ENCODE results near the gene IL1RAP. TPM values are rescaled to one million over a fixed set of nuclear protein-coding genes. Genes with fewer than 3 reads are reported as not detected.

IL1RAP gene
- total RNA-seq, 4 donors from 2014 or later, result 4.5 to 13.9 (median 5.2) TPM

- no peak for TF ChIP-seq POLR2A (IDR thresholded peaks at IDR 0.05; ENCODE audit: low read depth)
- no peak for TF ChIP-seq CTCF (IDR thresholded peaks at IDR 0.05)
- TF ChIP-seq EP300 (IDR thresholded peaks at IDR 0.05), result no peak
- TF ChIP-seq POLR2AphosphoS5 (IDR thresholded peaks at IDR 0.05), result no peak
- WGBS, result 95% methylated on average over 2 of the region's 2 CpGs
- DNase-seq (ENCODE audit: extremely low spot score), result no peak
- Histone ChIP-seq H3K27me3 (no peaks in the 10 kb centered on the region), H3K9me3 (no peaks in the 10 kb centered on the region), H3K27ac (replicated peaks in 1 of 4) (no peak overlapping the region), H3K36me3 (no peaks in the 10 kb centered on the region), H3K4me3 (no peak overlapping the region), H3K4me1 (peaks cover 0 to 20% (median 13%) of the 10 kb centered on the region in 4 donors)
- intact Hi-C loops (cut with DNase I), result no loop called here
These were observed 21.1 kb downstream of the IL1RAP start for GRCh38 chr3:190534986-190535385.

- intact Hi-C loops (cut with DNase I), result no loop called here
- H3K9me3 ChIP-seq, result no peaks in the 10 kb centered on the region
- H3K4me1 ChIP-seq, result peaks cover 0 to 20% (median 13%) of the 10 kb centered on the region in 4 donors
- no peaks in the 10 kb centered on the region for H3K27me3 ChIP-seq
- H3K4me3 ChIP-seq, result no peak overlapping the region
- WGBS, result 88% methylated on average over 3 of the region's 3 CpGs
- DNase-seq (ENCODE audit: extremely low spot score), result no peak
- no peak overlapping the region for H3K27ac ChIP-seq (replicated peaks in 1 of 4)
- no peaks in the 10 kb centered on the region for H3K36me3 ChIP-seq
- no peak for TF ChIP-seq POLR2A (IDR thresholded peaks at IDR 0.05; ENCODE audit: low read depth)
- no peak for TF ChIP-seq CTCF (IDR thresholded peaks at IDR 0.05)
- TF ChIP-seq EP300 (IDR thresholded peaks at IDR 0.05), result no peak
- TF ChIP-seq POLR2AphosphoS5 (IDR thresholded peaks at IDR 0.05), result no peak
These were observed 23.3 kb downstream of the IL1RAP start for GRCh38 chr3:190537146-190537545.

- H3K9me3 ChIP-seq, result no peaks in the 10 kb centered on the region
- DNase-seq (ENCODE audit: extremely low spot score), result no peak
- WGBS, result 98% methylated on average over 2 of the region's 2 CpGs
- H3K36me3 ChIP-seq, result no peaks in the 10 kb centered on the region
- no peak overlapping the region for H3K4me3 ChIP-seq
- intact Hi-C loops (cut with DNase I), result no loop called here
- no peak for TF ChIP-seq POLR2AphosphoS5 (IDR thresholded peaks at IDR 0.05)
- no peak for TF ChIP-seq POLR2A (IDR thresholded peaks at IDR 0.05; ENCODE audit: low read depth)
- peaks cover 0 to 11% (median 5%) of the 10 kb centered on the region in 4 donors for H3K4me1 ChIP-seq
- no peaks in the 10 kb centered on the region for H3K27me3 ChIP-seq
- no peak overlapping the region for H3K27ac ChIP-seq (replicated peaks in 1 of 4)
These were observed 24.4 kb downstream of the IL1RAP start for GRCh38 chr3:190538288-190538687.

- no peak overlapping the region for H3K27ac ChIP-seq (replicated peaks in 1 of 4)
- no peaks in the 10 kb centered on the region for H3K9me3 ChIP-seq
- 96% methylated on average over 3 of the region's 3 CpGs for WGBS
- no peaks in the 10 kb centered on the region for H3K36me3 ChIP-seq
- H3K4me1 ChIP-seq, result no peaks in the 10 kb centered on the region
- TF ChIP-seq EP300 (IDR thresholded peaks at IDR 0.05), result no peak
- TF ChIP-seq POLR2AphosphoS5 (IDR thresholded peaks at IDR 0.05), result no peak
- TF ChIP-seq CTCF (IDR thresholded peaks at IDR 0.05), result no peak
- TF ChIP-seq POLR2A (IDR thresholded peaks at IDR 0.05; ENCODE audit: low read depth), result no peak
- intact Hi-C loops (cut with DNase I), result no loop called here
- no peak for DNase-seq (ENCODE audit: extremely low spot score)
- no peaks in the 10 kb centered on the region for H3K27me3 ChIP-seq
- no peak overlapping the region for H3K4me3 ChIP-seq
These were observed 25.6 kb downstream of the IL1RAP start for GRCh38 chr3:190539526-190539925.

GRCh38 chr3:190541008-190541407 is 27.1 kb downstream of the IL1RAP start:
- no peak overlapping the region for H3K27ac ChIP-seq (replicated peaks in 1 of 4)
- H3K4me1 ChIP-seq, result no peaks in the 10 kb centered on the region
- no peak for TF ChIP-seq POLR2A (IDR thresholded peaks at IDR 0.05; ENCODE audit: low read depth)
- no peak for TF ChIP-seq CTCF (IDR thresholded peaks at IDR 0.05)
- no peak for TF ChIP-seq POLR2AphosphoS5 (IDR thresholded peaks at IDR 0.05)
- no peak for TF ChIP-seq EP300 (IDR thresholded peaks at IDR 0.05)
- H3K36me3 ChIP-seq, result no peaks in the 10 kb centered on the region
- intact Hi-C loops (cut with DNase I), result no loop called here
- H3K4me3 ChIP-seq, result no peak overlapping the region
- H3K9me3 ChIP-seq, result no peaks in the 10 kb centered on the region
- no peaks in the 10 kb centered on the region for H3K27me3 ChIP-seq
- DNase-seq (ENCODE audit: extremely low spot score), result no peak

Data from esophagus muscularis mucosa (tissue), 4 donors.